ENCODE results near the gene PRLR. TPM values are rescaled to one million over a fixed set of nuclear protein-coding genes. Genes with fewer than 3 reads are reported as not detected.

PRLR gene
- total and polyA plus RNA-seq, 2 of the 8 experiments (the other 6 are each of a cell fraction or from before 2014, with no cell fraction given): 0.53 to 2.5 TPM

- WGBS, 2 experiments (ENCODE audit: extremely low coverage in 1 of 2, insufficient coverage in 1 of 2, insufficient read length in 1 of 2, insufficient replicate concordance in 2 of 2, low coverage in 1 of 2, low lambda C conversion rate in 2 of 2, missing lambda C conversion rate in 1 of 2): 91% methylated on average over 9 of the region's 9 CpGs; no CpG with 5 or more reads in 1 of the 2 experiments
- Histone ChIP-seq H4K8ac (ENCODE audit: extremely low read depth, insufficient read depth, low read length) (no peak overlapping the region), H3K79me1 (ENCODE audit: low read depth, low read length) (no peaks in the 10 kb centered on the region), H2AK5ac (ENCODE audit: low read depth, low read length) (no peak overlapping the region), H3K9me3 (ENCODE audit: insufficient read depth in 2 of 2, low read depth in 1 of 2, low read length in 1 of 2) (no peaks in the 10 kb centered on the region), H3K27ac (ENCODE audit: low read depth, low read length) (no peak overlapping the region), H3K79me2 (ENCODE audit: control insufficient read depth in 1 of 2, insufficient read depth in 2 of 2, low read length in 2 of 2) (no peaks in the 10 kb centered on the region), H3K23me2 (ENCODE audit: low read depth, low read length) (no peaks in the 10 kb centered on the region), H4K5ac (ENCODE audit: insufficient read length, low read depth, low read length) (no peak overlapping the region), H3K56ac (replicated peaks; ENCODE audit: insufficient read length, low read depth, low read length) (no peak overlapping the region), H2BK120ac (replicated peaks; ENCODE audit: low read depth, low read length) (no peak overlapping the region), H3K27me3 (replicated peaks in 1 of 4; ENCODE audit: control insufficient read depth in 3 of 4, extremely low read depth in 1 of 4, insufficient read depth in 3 of 4, low read length in 3 of 4) (no peaks in the 10 kb centered on the region; a peak in 1 of 7 replicates), H3K4me1 (replicated peaks in 1 of 4; ENCODE audit: control insufficient read depth in 3 of 4, insufficient read depth in 4 of 4, low read length in 3 of 4) (no peaks in the 10 kb centered on the region), H2BK12ac (ENCODE audit: low read depth, low read length) (no peak overlapping the region), H2BK20ac (ENCODE audit: low read length) (no peak overlapping the region), H3K18ac (ENCODE audit: extremely low read depth, low read length) (no peak overlapping the region), H2AFZ (ENCODE audit: low read length) (no peak overlapping the region), H4K20me1 (replicated peaks in 1 of 2; ENCODE audit: control insufficient read depth in 1 of 2, insufficient read depth in 2 of 2, low read length in 2 of 2) (no peaks in the 10 kb centered on the region), H4K91ac (replicated peaks; ENCODE audit: insufficient read length, low read length) (no peak overlapping the region), H3K4me2 (ENCODE audit: insufficient read depth in 1 of 2, low read depth in 2 of 2, low read length in 2 of 2) (no peak overlapping the region), H3K4ac (replicated peaks; ENCODE audit: insufficient read length, low read depth, low read length) (no peak overlapping the region), H2BK15ac (ENCODE audit: low read length) (no peak overlapping the region), H2BK5ac (ENCODE audit: low read depth, low read length) (no peak overlapping the region), H3K14ac (ENCODE audit: insufficient read length) (no peak overlapping the region), H3K23ac (ENCODE audit: insufficient read length) (no peak overlapping the region), H3K9ac (replicated peaks in 1 of 4; ENCODE audit: extremely low read depth in 1 of 4, low read depth in 3 of 4, low read length in 3 of 4) (no peak overlapping the region), H3K36me3 (ENCODE audit: control insufficient read depth in 2 of 4, insufficient read depth in 4 of 4, low read length in 3 of 4) (no peaks in the 10 kb centered on the region), H3K4me3 (ENCODE audit: extremely low read depth in 1 of 4, insufficient read depth in 2 of 4, low read depth in 3 of 4, low read length in 4 of 4) (no peak overlapping the region)
- DNase-seq (ENCODE audit: low read depth in 1 of 2, low spot score in 2 of 2) (no peak), FAIRE-seq (no peak)
- ChIA-PET POLR2A (ENCODE audit: partially characterized antibody) (no interaction called here), CTCF (ENCODE audit: partially characterized antibody) (interaction anchor here (0.6 to 3.1 kb wide), 7 partner anchors 11 to 599 kb away, joined by 3 to 13 read pairs (median 4); no protein-coding TSS in a partner anchor)
- TF ChIP-seq CBX8 (IDR thresholded peaks at IDR 0.05; ENCODE audit: borderline replicate concordance, low read depth, low read length) (no peak), CTBP2 (IDR thresholded peaks at IDR 0.05; ENCODE audit: borderline replicate concordance, insufficient read depth, insufficient read length, low read length) (no peak), ASH2L (IDR thresholded peaks at IDR 0.05; ENCODE audit: low read length) (no peak), CREB1 (IDR thresholded peaks at IDR 0.05) (no peak)
These were observed 42.2 kb downstream of the PRLR start for GRCh38 chr5:35188031-35188457.
